Measurements from ENCODE around the gene ZMYND10.

ZMYND10 gene

GRCh38 chr3:50341996-50342650 lies 3.4 kb downstream of the ZMYND10 start:
- Histone ChIP-seq H3K79me1 (ENCODE audit: low read length) (no peaks in the 10 kb centered on the region), H3K9ac (ENCODE audit: low read length) (no peak overlapping the region), H3K79me2 (ENCODE audit: control insufficient read depth, insufficient read depth, low read length) (no peaks in the 10 kb centered on the region), H2BK120ac (ENCODE audit: low read depth, low read length) (no peak overlapping the region), H2AK5ac (ENCODE audit: low read length) (no peak overlapping the region), H4K5ac (ENCODE audit: low read length) (no peak overlapping the region), H3K27me3 (ENCODE audit: insufficient read depth, low read length, poor library complexity) (peaks cover 10% of the 10 kb centered on the region), H4K8ac (ENCODE audit: low read depth, low read length) (no peak overlapping the region), H3K36me3 (ENCODE audit: control insufficient read depth, insufficient read depth, low read length) (no peaks in the 10 kb centered on the region), H3K18ac (ENCODE audit: low read length) (no peak overlapping the region), H3K4me3 (ENCODE audit: low read length) (no peak overlapping the region), H2BK5ac (ENCODE audit: low read length) (no peak overlapping the region), H3K27ac (ENCODE audit: low read depth, low read length) (no peak overlapping the region), H3K4ac (ENCODE audit: low read depth, low read length) (no peak overlapping the region), H3K4me2 (ENCODE audit: low read length) (no peak overlapping the region), H3K56ac (ENCODE audit: low read length) (no peak overlapping the region), H2BK15ac (replicated peaks; ENCODE audit: low read depth) (no peak overlapping the region), H3K23ac (ENCODE audit: low read length) (no peak overlapping the region), H3K4me1 (ENCODE audit: control insufficient read depth, low read depth, low read length) (no peaks in the 10 kb centered on the region)
- no peak for DNase-seq
- no CpG with 5 or more reads among the region's 13 CpGs for WGBS (ENCODE audit: extremely low coverage, insufficient coverage, low lambda C conversion rate)

GRCh38 chr3:50341537-50341936 lies 4.0 kb downstream of the ZMYND10 start:
- H3K4me2 ChIP-seq (ENCODE audit: low read length): no peak overlapping the region
- H3K4me3 ChIP-seq (ENCODE audit: low read length): no peak overlapping the region
- no peak overlapping the region for H3K4ac ChIP-seq (ENCODE audit: low read depth, low read length)
- no peak overlapping the region for H3K23ac ChIP-seq (ENCODE audit: low read length)
- no CpG with 5 or more reads among the region's 9 CpGs for WGBS (ENCODE audit: extremely low coverage, insufficient coverage, low lambda C conversion rate)
- no peaks in the 10 kb centered on the region for H3K36me3 ChIP-seq (ENCODE audit: control insufficient read depth, insufficient read depth, low read length)
- peaks cover 2% of the 10 kb centered on the region for H3K79me2 ChIP-seq (ENCODE audit: control insufficient read depth, insufficient read depth, low read length)
- H3K79me1 ChIP-seq (ENCODE audit: low read length): peaks cover 1% of the 10 kb centered on the region
- H3K4me1 ChIP-seq (ENCODE audit: control insufficient read depth, low read depth, low read length): no peaks in the 10 kb centered on the region
- H2AK5ac ChIP-seq (ENCODE audit: low read length): no peak overlapping the region
- H3K56ac ChIP-seq (ENCODE audit: low read length): peak overlapping the region; percentile 92
- DNase-seq: no peak
- no peak overlapping the region for H3K27ac ChIP-seq (ENCODE audit: low read depth, low read length)
- no peak overlapping the region for H2BK120ac ChIP-seq (ENCODE audit: low read depth, low read length)
- no peak overlapping the region for H4K8ac ChIP-seq (ENCODE audit: low read depth, low read length)
- H2BK15ac ChIP-seq (replicated peaks; ENCODE audit: low read depth): no peak overlapping the region
- peaks cover 10% of the 10 kb centered on the region for H3K27me3 ChIP-seq (ENCODE audit: insufficient read depth, low read length, poor library complexity)
- peak overlapping the region; percentile 73 for H3K9ac ChIP-seq (ENCODE audit: low read length)
- H3K18ac ChIP-seq (ENCODE audit: low read length): no peak overlapping the region
- H2BK5ac ChIP-seq (ENCODE audit: low read length): no peak overlapping the region
- no peak overlapping the region for H4K5ac ChIP-seq (ENCODE audit: low read length)

DNA sequence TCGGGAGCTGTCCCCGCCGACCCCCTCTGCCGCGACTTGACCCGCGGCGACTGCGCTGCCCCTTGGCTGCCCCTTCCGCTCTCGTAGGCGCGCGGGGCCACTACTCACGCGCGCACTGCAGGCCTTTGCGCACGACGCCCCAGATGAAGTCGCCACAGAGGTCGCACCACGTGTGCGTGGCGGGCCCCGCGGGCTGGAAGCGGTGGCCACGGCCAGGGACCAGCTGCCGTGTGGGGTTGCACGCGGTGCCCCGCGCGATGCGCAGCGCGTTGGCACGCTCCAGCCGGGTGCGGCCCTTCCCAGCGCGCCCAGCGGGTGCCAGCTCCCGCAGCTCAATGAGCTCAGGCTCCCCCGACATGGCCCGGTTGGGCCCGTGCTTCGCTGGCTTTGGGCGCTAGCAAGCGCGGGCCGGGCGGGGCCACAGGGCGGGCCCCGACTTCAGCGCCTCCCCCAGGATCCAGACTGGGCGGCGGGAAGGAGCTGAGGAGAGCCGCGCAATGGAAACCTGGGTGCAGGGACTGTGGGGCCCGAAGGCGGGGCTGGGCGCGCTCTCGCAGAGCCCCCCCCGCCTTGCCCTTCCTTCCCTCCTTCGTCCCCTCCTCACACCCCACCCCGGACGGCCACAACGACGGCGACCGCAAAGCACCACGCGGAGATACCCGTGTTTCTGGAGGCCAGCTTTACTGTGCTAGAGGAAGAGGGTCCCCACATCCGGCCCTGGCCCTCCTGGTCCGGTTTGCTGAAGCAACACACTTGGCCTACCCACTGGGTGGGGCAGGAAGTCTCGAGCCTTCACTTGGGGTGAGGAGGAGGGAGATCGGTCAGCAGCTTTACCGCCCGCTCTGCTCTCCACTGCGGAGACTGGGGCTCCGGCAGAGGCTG lies 4.8 kb downstream of the ZMYND10 start, which contains the start of gene RASSF1:
RASSF1 (minus strand) TSS at position 389 of the 882 bp plus-strand sequence; CDS start at position 358, 31 bp downstream.
- DNase-seq: peak; percentile 23

GRCh38 chr3:50340147-50340447 lies 5.4 kb downstream of the ZMYND10 start:
- no peak overlapping the region for H4K5ac ChIP-seq (ENCODE audit: low read length)
- peak overlapping the region; percentile 73 for H3K9ac ChIP-seq (ENCODE audit: low read length)
- no peak overlapping the region for H2BK120ac ChIP-seq (ENCODE audit: low read depth, low read length)
- no peak for DNase-seq
- peaks cover 8% of the 10 kb centered on the region for H3K79me1 ChIP-seq (ENCODE audit: low read length)
- WGBS (ENCODE audit: extremely low coverage, insufficient coverage, low lambda C conversion rate): no CpG with 5 or more reads among the region's 9 CpGs
- peak overlapping the region; percentile 60 for H3K4me2 ChIP-seq (ENCODE audit: low read length)
- no peak overlapping the region for H3K18ac ChIP-seq (ENCODE audit: low read length)
- H3K27me3 ChIP-seq (ENCODE audit: insufficient read depth, low read length, poor library complexity): peaks cover 10% of the 10 kb centered on the region
- H3K4me1 ChIP-seq (ENCODE audit: control insufficient read depth, low read depth, low read length): no peaks in the 10 kb centered on the region
- H3K4me3 ChIP-seq (ENCODE audit: low read length): no peak overlapping the region
- no peak overlapping the region for H2AK5ac ChIP-seq (ENCODE audit: low read length)
- no peak overlapping the region for H3K4ac ChIP-seq (ENCODE audit: low read depth, low read length)
- H3K79me2 ChIP-seq (ENCODE audit: control insufficient read depth, insufficient read depth, low read length): peaks cover 15% of the 10 kb centered on the region
- H3K23ac ChIP-seq (ENCODE audit: low read length): peak overlapping the region; percentile 45
- peak overlapping the region; percentile 92 for H3K56ac ChIP-seq (ENCODE audit: low read length)
- no peak overlapping the region for H4K8ac ChIP-seq (ENCODE audit: low read depth, low read length)
- no peaks in the 10 kb centered on the region for H3K36me3 ChIP-seq (ENCODE audit: control insufficient read depth, insufficient read depth, low read length)
- H2BK5ac ChIP-seq (ENCODE audit: low read length): no peak overlapping the region
- H2BK15ac ChIP-seq (replicated peaks; ENCODE audit: low read depth): no peak overlapping the region
- no peak overlapping the region for H3K27ac ChIP-seq (ENCODE audit: low read depth, low read length)

More for the DNA sequence above, 4.8 kb downstream of the ZMYND10 start, which contains the start of gene RASSF1:
- Histone ChIP-seq H3K79me1 (ENCODE audit: low read length) (peaks cover 6% of the 10 kb centered on the region), H2BK120ac (ENCODE audit: low read depth, low read length) (no peak within 1 kb of the TSS), H3K9ac (ENCODE audit: low read length) (peak within 1 kb of the TSS; percentile 73), H3K4me3 (ENCODE audit: low read length) (peak within 1 kb of the TSS; percentile 4), H3K4me1 (ENCODE audit: control insufficient read depth, low read depth, low read length) (no peaks in the 10 kb centered on the region), H4K5ac (ENCODE audit: low read length) (no peak within 1 kb of the TSS), H2BK15ac (replicated peaks; ENCODE audit: low read depth) (no peak within 1 kb of the TSS), H3K27me3 (ENCODE audit: insufficient read depth, low read length, poor library complexity) (peaks cover 10% of the 10 kb centered on the region), H3K18ac (ENCODE audit: low read length) (peak within 1 kb of the TSS; percentile 3), H3K23ac (ENCODE audit: low read length) (peak within 1 kb of the TSS; percentile 45), H4K8ac (ENCODE audit: low read depth, low read length) (no peak within 1 kb of the TSS), H3K56ac (ENCODE audit: low read length) (peak within 1 kb of the TSS; percentile 92), H2BK5ac (ENCODE audit: low read length) (no peak within 1 kb of the TSS), H3K4me2 (ENCODE audit: low read length) (peak within 1 kb of the TSS; percentile 60), H2AK5ac (ENCODE audit: low read length) (no peak within 1 kb of the TSS), H3K27ac (ENCODE audit: low read depth, low read length) (no peak within 1 kb of the TSS), H3K79me2 (ENCODE audit: control insufficient read depth, insufficient read depth, low read length) (peaks cover 11% of the 10 kb centered on the region), H3K36me3 (ENCODE audit: control insufficient read depth, insufficient read depth, low read length) (no peaks in the 10 kb centered on the region), H3K4ac (ENCODE audit: low read depth, low read length) (peak within 1 kb of the TSS; percentile 62)
- no CpG with 5 or more reads among the region's 85 CpGs for WGBS (ENCODE audit: extremely low coverage, insufficient coverage, low lambda C conversion rate)

DNA sequence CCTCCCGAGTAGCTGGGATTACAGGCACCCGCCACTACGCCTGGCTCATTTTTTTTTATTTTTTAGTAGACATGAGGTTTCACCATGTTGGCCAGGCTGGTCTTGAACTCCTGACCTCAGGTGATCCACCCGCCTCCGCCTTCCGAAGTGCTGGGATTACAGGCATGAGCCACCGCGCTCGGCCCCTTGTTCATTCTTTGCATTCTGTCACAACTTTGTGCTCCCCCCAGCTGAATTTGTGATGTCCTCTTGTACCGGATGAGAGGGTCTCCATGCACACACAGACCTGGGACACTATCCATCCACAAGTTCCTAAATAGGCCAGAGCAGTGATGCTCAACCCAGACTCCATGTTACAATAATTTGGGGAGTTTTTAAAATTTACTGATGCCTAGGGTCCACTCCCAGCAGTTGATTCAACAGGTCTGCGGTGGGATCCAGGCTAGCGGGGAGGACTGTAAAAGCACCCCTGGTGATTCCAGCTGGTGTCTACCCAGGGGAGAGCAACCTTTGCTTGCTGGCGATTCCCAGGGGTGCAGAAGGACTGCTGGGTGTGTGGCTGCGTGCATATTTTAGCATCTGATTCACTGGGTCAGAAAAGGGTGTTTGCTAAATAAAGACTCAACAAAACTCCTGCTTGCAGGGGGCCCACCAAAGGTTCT lies 5.9 kb downstream of the ZMYND10 start:
- Histone ChIP-seq H2AK5ac (ENCODE audit: low read length) (no peak overlapping the region), H3K4ac (ENCODE audit: low read depth, low read length) (no peak overlapping the region), H3K4me3 (ENCODE audit: low read length) (no peak overlapping the region), H3K4me2 (ENCODE audit: low read length) (no peak overlapping the region), H3K36me3 (ENCODE audit: control insufficient read depth, insufficient read depth, low read length) (no peaks in the 10 kb centered on the region), H2BK120ac (ENCODE audit: low read depth, low read length) (no peak overlapping the region), H3K27me3 (ENCODE audit: insufficient read depth, low read length, poor library complexity) (peaks cover 10% of the 10 kb centered on the region), H3K23ac (ENCODE audit: low read length) (no peak overlapping the region), H3K4me1 (ENCODE audit: control insufficient read depth, low read depth, low read length) (no peaks in the 10 kb centered on the region), H2BK15ac (replicated peaks; ENCODE audit: low read depth) (no peak overlapping the region), H3K18ac (ENCODE audit: low read length) (no peak overlapping the region), H3K56ac (ENCODE audit: low read length) (no peak overlapping the region), H3K79me2 (ENCODE audit: control insufficient read depth, insufficient read depth, low read length) (peaks cover 16% of the 10 kb centered on the region), H3K79me1 (ENCODE audit: low read length) (peaks cover 9% of the 10 kb centered on the region), H4K5ac (ENCODE audit: low read length) (no peak overlapping the region), H4K8ac (ENCODE audit: low read depth, low read length) (no peak overlapping the region), H2BK5ac (ENCODE audit: low read length) (no peak overlapping the region), H3K9ac (ENCODE audit: low read length) (peak overlapping the region; percentile 73), H3K27ac (ENCODE audit: low read depth, low read length) (no peak overlapping the region)
- no peak for DNase-seq
- WGBS (ENCODE audit: extremely low coverage, insufficient coverage, low lambda C conversion rate): no CpG with 5 or more reads among the region's 14 CpGs
